HepG2 (cell line): ENCODE measurements around the gene ZBTB20. TPM values are rescaled to one million over a fixed set of nuclear protein-coding genes. Genes with fewer than 3 reads are reported as not detected.

ENCODE experiments used
- ATAC-seq: fragments of 200-7000 bp; cut with Tn5 transposase; 3 replicates; pipeline ENCODE4 v1.9.1; 2020; ENCODE audit warnings: mild to moderate bottlenecking, moderate library complexity
- BruUV-seq: library from RNA; stranded (reverse); fragments of 400-500 nt; replicated peaks from 2 replicates; lab custom pipeline; 2021; lab: Mats Ljungman, UMichigan
- CTCF ChIA-PET: fragments of 300-600 bp; formaldehyde crosslinking; extraction: SDS; loops from one replicate; lab custom pipeline; 2021; ENCODE audit warnings: low total read pairs, inconsistent platforms, low intra/inter-chr PET ratio; lab: Yijun Ruan, JAX
- POLR2A ChIA-PET: fragments of 350-600 bp; sonication (Branson Sonifier 250); formaldehyde crosslinking; loops from one replicate; lab custom pipeline; 2020; ENCODE audit warnings: antibody characterized with exemption, inconsistent platforms; lab: Yijun Ruan, JAX
- DNase-seq: peaks from one replicate; pipeline ENCODE4 v3.0.0-alpha.2; 2015; ENCODE audit warnings: low spot score
- FAIRE-seq: peaks from 3 replicates; lab custom pipeline; 2011; peaks lifted over from hg19 to GRCh38; lab: Jason Lieb, UNC
- H2AFZ ChIP-seq: one replicate; pipeline ENCODE4 v1.6.1; 2011; ENCODE audit warnings: low read length, inconsistent platforms
- H3K27ac ChIP-seq: fragments of 300-600 bp; 3 replicates; pipeline ENCODE4 v1.8.0; 2011; ENCODE audit warnings: mixed run types, mild to moderate bottlenecking, mixed read lengths, low read length, inconsistent platforms; ENCODE audit not compliant: insufficient read depth; ENCODE audit errors: extremely low read length
- H3K27me3 ChIP-seq, 2 experiments: fragments of 200-600 bp in 1 of 2; 2 replicates in 1 of 2; 3 replicates in 1 of 2; pipeline versions ENCODE4 v1.6.0 to v1.8.0; 2011; ENCODE audit warnings: low read length in 2 of 2, mild to moderate bottlenecking in 2 of 2, moderate library complexity in 2 of 2, inconsistent platforms in 1 of 2; ENCODE audit not compliant: insufficient read depth in 2 of 2, control insufficient read depth in 1 of 2
- H3K36me3 ChIP-seq, 2 experiments: fragments of 200-600 bp in 1 of 2; replicated peaks in 1 of 2; 2 replicates in 1 of 2; 3 replicates in 1 of 2; pipeline versions ENCODE4 v1.5.1 to v1.8.0; 2011; ENCODE audit warnings: low read length in 2 of 2, inconsistent platforms in 1 of 2; ENCODE audit not compliant: insufficient read depth in 2 of 2, control insufficient read depth in 1 of 2
- H3K4me1 ChIP-seq: 2 replicates; pipeline ENCODE4 v1.5.1; 2012; ENCODE audit warnings: low read length, inconsistent platforms; ENCODE audit not compliant: insufficient read depth
- H3K4me2 ChIP-seq: 2 replicates; pipeline ENCODE4 v1.6.0; 2011; ENCODE audit warnings: low read depth, low read length, inconsistent platforms
- H3K4me3 ChIP-seq, 3 experiments: fragments of 200-600 bp in 1 of 3; sonication (generic), shearing (Covaris generic) in 1 of 3; replicated peaks in 1 of 3; 2 replicates each; pipeline ENCODE4 v1.5.1; 2011 to 2016; ENCODE audit warnings: low read length in 3 of 3, inconsistent platforms in 2 of 3, low read depth in 2 of 3, mild to moderate bottlenecking in 2 of 3, control low read depth in 1 of 3, mixed read lengths in 1 of 3; ENCODE audit not compliant: insufficient read depth in 1 of 3
- H3K79me2 ChIP-seq: one replicate; pipeline ENCODE4 v1.6.1; 2011; ENCODE audit warnings: low read length, inconsistent platforms; ENCODE audit not compliant: insufficient read depth
- H3K9ac ChIP-seq: 2 replicates; pipeline ENCODE4 v1.6.0; 2011; ENCODE audit warnings: mild to moderate bottlenecking, low read depth, low read length, inconsistent platforms; ENCODE audit not compliant: insufficient read depth
- H3K9me3 ChIP-seq: 2 replicates; pipeline ENCODE4 v1.5.1; 2012; ENCODE audit warnings: mild to moderate bottlenecking, low read length
- H4K20me1 ChIP-seq: 2 replicates; pipeline ENCODE4 v1.6.0; 2011; ENCODE audit warnings: inconsistent platforms, mild to moderate bottlenecking, low read length, moderate library complexity; ENCODE audit not compliant: insufficient read depth
- FLYWCH1 ChIP-seq: sonication (generic); formaldehyde crosslinking; IDR thresholded peaks from 2 replicates; pipeline ENCODE4 v1.8.1; 2023; ENCODE audit warnings: mild to moderate bottlenecking, missing genetic modification reagents
- FOXA3 ChIP-seq: IDR thresholded peaks from 2 replicates; pipeline ENCODE4 v1.6.1; 2016; ENCODE audit warnings: missing genetic modification reagents, missing compliant biosample characterization
- GLI4 ChIP-seq: sonication (generic); formaldehyde crosslinking; IDR thresholded peaks from 2 replicates; pipeline ENCODE4 v1.5.1; 2020; ENCODE audit warnings: missing genetic modification reagents, mild to moderate bottlenecking, moderate library complexity, borderline replicate concordance
- NR2F2 ChIP-seq: IDR thresholded peaks from 2 replicates; pipeline ENCODE4 v1.6.1; 2012; ENCODE audit warnings: low read depth, inconsistent platforms, borderline replicate concordance
- RNF2 ChIP-seq: fragments of 450-650 bp; conservative IDR thresholded peaks from 2 replicates; pipeline ENCODE4 v1.6.1; 2016; ENCODE audit warnings: low read depth
- ZKSCAN1 ChIP-seq: fragments of 150-350 bp; IDR thresholded peaks from 2 replicates; pipeline ENCODE4 v1.6.1; 2014; ENCODE audit warnings: low read length
- ZNF772 ChIP-seq: sonication (generic); formaldehyde crosslinking; IDR thresholded peaks from 2 replicates; pipeline ENCODE4 v1.5.0; 2020; ENCODE audit warnings: mild to moderate bottlenecking, missing genetic modification reagents
- ZNF773 ChIP-seq: sonication (generic); formaldehyde crosslinking; IDR thresholded peaks from 2 replicates; pipeline ENCODE4 v1.4.0; 2020; ENCODE audit warnings: missing genetic modification reagents, borderline replicate concordance
- WGBS: methylation state at CpG from one replicate; pipeline ENCODE4 v1.1.6; 2017; ENCODE audit warnings: low lambda C conversion rate; 5-methylcytosine and 5-hydroxymethylcytosine counted together
- in situ Hi-C: cut with HindIII; loops from 2 replicates; pipeline ENCODE4 v1.10.0; 2017; ENCODE audit warnings: low pct_unique_long_range_greater_than_20kb; ENCODE audit not compliant: extremely low pct_ligation_motif_present
- intact Hi-C: fragments of 100-400 bp; cut with micrococcal nuclease; formaldehyde crosslinking; loops from one replicate; pipeline ENCODE4 v1.10.0; 2022; ENCODE audit not compliant: unreplicated experiment
- polyA plus RNA-seq, 8 experiments: library from polyadenylated mRNA; depleted of rRNA in 3 of 8; stranded (reverse) in 7 of 8; unstranded in 1 of 8; fragments of >200 nt; fragmentation: Illumina TruSeq in 4 of 8; extraction: Trizol in 4 of 8; gene quantifications; 2 replicates each; pipeline versions ENCODE4 v1.2.1 to v1.2.3, GENCODE V29; 2011 to 2016; ENCODE audit warnings: low read depth in 4 of 8, missing spikeins in 1 of 8, mixed read lengths in 1 of 8; ENCODE audit not compliant: insufficient read depth in 1 of 8
- total RNA-seq, 5 experiments: library from RNA; depleted of rRNA; stranded (reverse); fragments of >200 nt; fragmentation: Illumina TruSeq; extraction: Trizol; gene quantifications; 2 replicates each; pipeline ENCODE4 v1.2.3, GENCODE V29; 2016; ENCODE audit warnings: low read depth in 1 of 5
- TF ChIP-seq, protein P1 (sequence below): sonication (generic); formaldehyde crosslinking; IDR thresholded peaks from 2 replicates; pipeline ENCODE4 v1.4.0; 2020; ENCODE audit warnings: mild to moderate bottlenecking, missing genetic modification reagents, borderline replicate concordance
- TF ChIP-seq, protein P2 (sequence below): sonication (generic); formaldehyde crosslinking; IDR thresholded peaks from 2 replicates; pipeline ENCODE4 v1.4.0; 2020; ENCODE audit warnings: mild to moderate bottlenecking, missing genetic modification reagents

ZBTB20 gene
- total and polyA plus RNA-seq, 2 of the 13 experiments (the other 11 are each of a cell fraction or from before 2014, with no cell fraction given), result 1.9 to 8.8 TPM

DNA sequence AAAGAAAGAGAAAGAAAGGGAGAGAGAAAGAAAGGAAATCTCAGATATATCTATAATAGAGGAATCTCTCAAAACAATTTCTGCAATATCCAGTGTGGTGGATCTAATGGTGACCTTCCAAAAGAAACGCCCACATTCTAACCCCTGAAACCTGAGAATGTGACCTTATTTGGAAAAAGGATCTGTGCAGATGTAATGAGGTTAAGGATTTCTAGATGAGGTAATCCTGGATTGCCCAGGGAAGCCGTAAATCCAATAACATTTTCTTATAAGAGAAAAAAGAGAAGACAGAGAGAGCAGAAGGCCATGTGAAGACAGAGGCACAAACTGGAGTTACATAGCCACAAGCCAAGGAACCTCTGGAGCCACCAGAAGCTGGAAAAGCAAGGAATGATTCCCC lies 307.6 kb downstream of the ZBTB20 start:
- WGBS, result 57% methylated on average over 2 of the region's 2 CpGs
- intact Hi-C loops (no loop called here), in situ Hi-C loops (no loop called here)
- FAIRE-seq (no peak), ATAC-seq (no peak), DNase-seq (no peak)
- Histone ChIP-seq H3K27ac (no peak overlapping the region), H3K79me2 (no peaks in the 10 kb centered on the region), H4K20me1 (no peaks in the 10 kb centered on the region), H3K4me1 (no peaks in the 10 kb centered on the region), H3K9me3 (no peaks in the 10 kb centered on the region), H2AFZ (no peak overlapping the region), H3K4me3 (no peak overlapping the region), H3K36me3 (no peaks in the 10 kb centered on the region), H3K4me2 (no peak overlapping the region), H3K9ac (no peak overlapping the region), H3K27me3 (no peaks in the 10 kb centered on the region)
- TF ChIP-seq ZNF772 (no peak), GLI4 (no peak), RNF2 (no peak), FOXA3 (CRISPR knock-in tag) (no peak), ZKSCAN1 (no peak), FLYWCH1 (CRISPR knock-in tag) (no peak), ZNF773 (CRISPR knock-in tag) (no peak), NR2F2 (no peak)
- TF ChIP-seq, protein P1, sequence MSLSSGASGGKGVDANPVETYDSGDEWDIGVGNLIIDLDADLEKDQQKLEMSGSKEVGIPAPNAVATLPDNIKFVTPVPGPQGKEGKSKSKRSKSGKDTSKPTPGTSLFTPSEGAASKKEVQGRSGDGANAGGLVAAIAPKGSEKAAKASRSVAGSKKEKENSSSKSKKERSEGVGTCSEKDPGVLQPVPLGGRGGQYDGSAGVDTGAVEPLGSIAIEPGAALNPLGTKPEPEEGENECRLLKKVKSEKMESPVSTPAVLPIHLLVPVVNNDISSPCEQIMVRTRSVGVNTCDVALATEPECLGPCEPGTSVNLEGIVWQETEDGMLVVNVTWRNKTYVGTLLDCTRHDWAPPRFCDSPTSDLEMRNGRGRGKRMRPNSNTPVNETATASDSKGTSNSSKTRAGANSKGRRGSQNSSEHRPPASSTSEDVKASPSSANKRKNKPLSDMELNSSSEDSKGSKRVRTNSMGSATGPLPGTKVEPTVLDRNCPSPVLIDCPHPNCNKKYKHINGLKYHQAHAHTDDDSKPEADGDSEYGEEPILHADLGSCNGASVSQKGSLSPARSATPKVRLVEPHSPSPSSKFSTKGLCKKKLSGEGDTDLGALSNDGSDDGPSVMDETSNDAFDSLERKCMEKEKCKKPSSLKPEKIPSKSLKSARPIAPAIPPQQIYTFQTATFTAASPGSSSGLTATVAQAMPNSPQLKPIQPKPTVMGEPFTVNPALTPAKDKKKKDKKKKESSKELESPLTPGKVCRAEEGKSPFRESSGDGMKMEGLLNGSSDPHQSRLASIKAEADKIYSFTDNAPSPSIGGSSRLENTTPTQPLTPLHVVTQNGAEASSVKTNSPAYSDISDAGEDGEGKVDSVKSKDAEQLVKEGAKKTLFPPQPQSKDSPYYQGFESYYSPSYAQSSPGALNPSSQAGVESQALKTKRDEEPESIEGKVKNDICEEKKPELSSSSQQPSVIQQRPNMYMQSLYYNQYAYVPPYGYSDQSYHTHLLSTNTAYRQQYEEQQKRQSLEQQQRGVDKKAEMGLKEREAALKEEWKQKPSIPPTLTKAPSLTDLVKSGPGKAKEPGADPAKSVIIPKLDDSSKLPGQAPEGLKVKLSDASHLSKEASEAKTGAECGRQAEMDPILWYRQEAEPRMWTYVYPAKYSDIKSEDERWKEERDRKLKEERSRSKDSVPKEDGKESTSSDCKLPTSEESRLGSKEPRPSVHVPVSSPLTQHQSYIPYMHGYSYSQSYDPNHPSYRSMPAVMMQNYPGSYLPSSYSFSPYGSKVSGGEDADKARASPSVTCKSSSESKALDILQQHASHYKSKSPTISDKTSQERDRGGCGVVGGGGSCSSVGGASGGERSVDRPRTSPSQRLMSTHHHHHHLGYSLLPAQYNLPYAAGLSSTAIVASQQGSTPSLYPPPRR (CRISPR knock-in tag), result no peak
- TF ChIP-seq, protein P2, sequence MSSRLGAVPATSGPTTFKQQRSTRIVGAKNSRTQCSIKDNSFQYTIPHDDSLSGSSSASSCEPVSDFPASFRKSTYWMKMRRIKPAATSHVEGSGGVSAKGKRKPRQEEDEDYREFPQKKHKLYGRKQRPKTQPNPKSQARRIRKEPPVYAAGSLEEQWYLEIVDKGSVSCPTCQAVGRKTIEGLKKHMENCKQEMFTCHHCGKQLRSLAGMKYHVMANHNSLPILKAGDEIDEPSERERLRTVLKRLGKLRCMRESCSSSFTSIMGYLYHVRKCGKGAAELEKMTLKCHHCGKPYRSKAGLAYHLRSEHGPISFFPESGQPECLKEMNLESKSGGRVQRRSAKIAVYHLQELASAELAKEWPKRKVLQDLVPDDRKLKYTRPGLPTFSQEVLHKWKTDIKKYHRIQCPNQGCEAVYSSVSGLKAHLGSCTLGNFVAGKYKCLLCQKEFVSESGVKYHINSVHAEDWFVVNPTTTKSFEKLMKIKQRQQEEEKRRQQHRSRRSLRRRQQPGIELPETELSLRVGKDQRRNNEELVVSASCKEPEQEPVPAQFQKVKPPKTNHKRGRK (CRISPR knock-in tag), result no peak
- ChIA-PET POLR2A (no interaction called here), CTCF (no interaction called here)
- BruUV-seq, result no TSS peak
